GM21619 (cell line): Measurements from ENCODE around the gene WNT7B.

Experiments used
- ATAC-seq: cut with Tn5 transposase; IDR thresholded peaks from one replicate; pipeline ENCODE4 v1.9.1; 2021; ENCODE audit not compliant: unreplicated experiment

Gene WNT7B

DNA sequence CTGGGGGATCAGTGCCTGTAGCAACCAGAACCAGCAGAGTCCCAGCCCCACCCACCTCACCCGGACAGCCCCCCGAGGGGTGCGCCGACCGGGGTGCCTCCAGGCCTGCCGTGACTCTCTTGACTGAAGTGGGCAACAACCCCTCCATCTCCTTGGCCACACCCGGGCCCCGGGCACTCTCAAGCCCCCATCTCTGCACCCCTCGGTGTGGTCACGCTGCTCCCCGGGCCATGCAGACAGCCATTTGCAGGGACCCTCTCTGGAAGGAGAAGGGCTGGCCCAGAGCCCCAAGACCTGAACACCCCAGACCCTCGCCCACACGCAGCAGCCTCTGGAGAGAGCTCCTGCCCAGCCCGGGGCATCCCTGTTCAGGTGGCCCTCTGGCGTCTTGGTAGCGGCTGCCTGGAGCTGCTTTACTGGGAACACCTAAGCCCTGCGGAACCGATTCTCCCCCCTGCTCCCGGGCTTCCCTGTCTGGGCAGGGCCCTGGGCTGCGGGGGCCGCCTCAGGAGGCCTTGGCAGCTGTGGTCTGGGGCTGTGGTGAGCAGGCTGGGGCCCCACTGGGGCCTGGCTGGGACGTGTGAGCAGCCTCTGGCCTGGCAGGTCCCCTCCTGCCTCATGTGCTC lies 84.9 kb downstream of the WNT7B start:
- ATAC-seq: no peak

DNA sequence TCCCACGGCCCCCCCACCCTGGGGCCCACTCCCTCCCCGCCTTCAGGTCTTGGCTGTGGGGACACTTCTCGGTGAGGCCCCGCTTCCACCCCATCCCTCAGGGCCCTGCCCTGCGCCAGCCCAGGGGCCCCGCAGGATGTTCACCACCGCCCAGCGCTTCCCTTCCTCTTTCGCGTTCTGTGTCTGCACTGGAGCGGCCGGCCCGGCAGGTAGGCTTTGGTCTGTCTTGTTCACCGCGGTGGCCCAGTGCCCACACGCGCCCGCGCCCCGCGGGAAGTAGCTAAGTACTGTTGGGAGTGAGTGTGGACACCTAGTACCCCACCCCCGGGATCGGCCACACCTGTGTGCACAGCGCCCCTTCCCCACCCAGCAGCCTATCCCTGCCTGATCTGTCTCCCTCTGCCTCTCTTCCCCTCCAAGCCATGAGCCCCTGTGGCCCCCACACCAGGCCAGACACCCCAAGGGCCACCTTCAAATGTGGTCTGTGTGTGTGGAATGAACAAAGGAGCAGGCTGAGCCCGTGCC lies 85.4 kb downstream of the WNT7B start:
- no peak for ATAC-seq

DNA sequence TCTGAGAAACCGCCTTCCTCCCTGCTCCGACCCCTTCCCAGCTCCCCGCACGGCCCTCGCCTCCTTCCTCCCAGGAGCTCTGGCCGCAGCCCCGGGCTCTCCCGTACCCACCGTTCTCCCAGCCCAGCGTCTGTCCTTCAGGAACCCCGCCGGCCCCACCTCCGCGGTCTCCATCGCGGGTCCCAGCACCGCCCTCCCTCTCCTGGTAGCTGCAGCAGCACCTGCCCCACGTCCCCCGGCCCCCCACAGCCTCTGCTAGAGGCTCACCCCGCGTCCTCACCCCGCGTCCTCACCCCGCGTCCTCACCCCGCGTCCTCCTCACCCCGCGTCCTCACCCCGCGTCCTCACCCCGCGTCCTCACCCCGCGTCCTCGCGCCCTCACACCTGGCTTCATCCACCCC lies 85.9 kb downstream of the WNT7B start:
- no peak for ATAC-seq

DNA sequence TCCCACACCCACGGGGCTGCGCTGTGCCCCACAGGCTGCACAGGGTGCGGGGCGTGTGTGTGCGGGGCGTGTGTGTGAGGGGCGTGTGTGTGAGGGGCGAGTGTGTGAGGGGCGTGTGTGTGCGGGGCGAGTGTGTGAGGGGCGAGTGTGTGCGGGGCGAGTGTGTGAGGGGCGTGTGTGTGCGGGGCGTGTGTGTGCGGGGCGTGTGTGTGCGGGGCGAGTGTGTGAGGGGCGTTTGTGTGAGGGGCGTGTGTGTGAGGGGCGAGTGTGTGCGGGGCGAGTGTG lies 86.7 kb downstream of the WNT7B start:
- ATAC-seq: no peak

DNA sequence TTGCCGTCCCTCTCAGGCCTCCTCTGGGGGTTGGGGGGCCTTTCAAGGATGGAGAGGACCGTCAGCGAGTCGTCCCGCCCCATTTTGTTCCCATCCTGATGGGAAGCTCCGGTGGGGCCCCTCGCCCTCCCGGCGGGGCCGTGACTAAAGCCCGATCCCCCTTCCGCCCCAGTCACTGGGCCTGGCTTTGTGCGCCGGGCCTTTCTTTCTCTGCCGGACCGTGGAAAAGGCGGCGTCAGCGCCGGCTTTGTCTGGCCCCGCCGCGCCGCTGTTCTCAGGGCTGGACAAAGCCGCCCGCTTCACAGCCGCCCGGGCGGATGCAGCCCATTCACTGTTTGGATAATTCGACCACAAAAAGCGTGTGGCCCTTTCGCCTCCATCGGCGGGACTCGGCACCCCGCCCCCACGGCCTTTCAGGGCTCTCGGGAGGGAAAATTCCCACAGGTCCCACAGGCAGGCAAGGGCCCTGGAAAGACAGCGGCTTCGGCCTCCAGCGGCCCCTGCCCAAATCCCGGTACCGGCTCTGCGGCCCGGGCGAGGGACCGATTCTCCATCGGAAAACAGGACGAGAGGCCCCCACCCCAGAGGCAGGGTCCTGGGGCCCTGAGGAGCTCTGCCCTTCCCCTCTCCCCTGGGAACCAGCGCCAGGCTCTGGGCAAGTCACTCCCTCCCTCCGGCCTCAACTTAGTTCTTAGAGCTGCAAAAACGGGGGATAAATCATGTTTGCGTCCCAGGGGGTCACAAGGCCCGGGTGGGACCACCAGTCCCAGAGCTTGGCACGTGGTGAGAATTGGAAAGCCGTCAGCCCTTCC lies 87.2 kb downstream of the WNT7B start:
- ATAC-seq: no peak

DNA sequence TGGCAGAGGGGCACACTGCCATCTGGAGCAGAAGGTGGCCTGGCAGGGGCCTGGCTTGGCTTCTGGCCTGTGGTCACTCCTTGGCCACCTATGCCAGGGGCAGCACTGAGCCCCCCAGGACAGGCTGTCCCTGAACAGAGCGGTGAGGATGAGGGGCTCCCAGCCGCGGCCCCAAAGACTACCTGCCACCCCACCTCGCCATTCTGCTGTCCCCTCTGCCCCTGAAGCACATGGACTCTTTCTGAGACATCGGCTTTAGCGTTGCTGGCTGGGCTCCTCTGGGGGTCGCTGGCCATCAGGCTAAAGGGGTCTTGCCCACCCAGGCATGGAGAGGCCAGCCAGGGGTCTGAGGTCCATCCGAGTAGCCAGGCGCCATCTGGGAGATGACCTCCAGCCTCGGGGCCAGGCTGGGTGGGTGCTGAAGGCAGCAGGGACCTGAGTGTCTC lies 87.8 kb downstream of the WNT7B start:
- ATAC-seq: no peak

DNA sequence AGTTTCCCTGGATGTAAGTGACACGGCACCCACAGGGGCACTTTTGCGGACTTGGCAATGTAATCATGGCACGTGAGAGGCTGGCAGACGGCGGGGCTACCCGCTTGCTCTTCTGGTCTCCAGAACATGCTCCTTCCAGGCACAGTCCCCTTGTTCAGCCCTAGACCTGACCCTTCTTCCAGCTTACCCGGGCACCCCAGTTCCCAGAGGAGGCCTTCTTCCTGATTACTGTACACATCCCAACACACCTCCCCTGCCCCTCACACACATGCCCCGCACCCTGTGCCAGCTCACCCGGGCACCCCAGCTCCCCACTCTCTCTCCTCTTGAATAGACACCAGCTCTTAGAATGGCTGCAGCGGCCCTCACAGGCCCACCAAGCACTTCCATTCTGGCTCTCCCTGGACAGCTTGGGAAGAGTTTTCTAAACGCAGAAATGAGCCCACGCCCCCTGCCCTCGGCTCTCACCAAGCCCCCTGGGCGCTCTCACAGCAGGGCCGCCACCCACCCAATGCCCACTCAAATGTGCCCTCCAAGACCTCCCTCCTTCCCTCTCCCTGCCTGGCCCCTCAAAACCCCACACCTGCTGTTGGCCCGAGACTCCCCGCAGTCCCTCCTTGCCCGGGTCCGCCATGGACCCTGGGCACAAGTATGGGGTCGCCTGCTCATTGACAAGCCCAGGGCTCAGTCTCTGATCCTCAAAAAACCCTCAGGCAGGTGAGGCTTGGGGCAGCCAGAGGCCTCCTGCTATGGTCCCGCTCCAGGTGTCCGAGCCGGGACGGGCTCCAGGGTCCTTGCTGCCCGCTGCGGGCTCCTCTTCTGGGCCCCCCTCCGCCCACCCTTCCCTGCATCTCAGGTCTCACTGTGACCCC lies 88.5 kb downstream of the WNT7B start:
- ATAC-seq: no peak

DNA sequence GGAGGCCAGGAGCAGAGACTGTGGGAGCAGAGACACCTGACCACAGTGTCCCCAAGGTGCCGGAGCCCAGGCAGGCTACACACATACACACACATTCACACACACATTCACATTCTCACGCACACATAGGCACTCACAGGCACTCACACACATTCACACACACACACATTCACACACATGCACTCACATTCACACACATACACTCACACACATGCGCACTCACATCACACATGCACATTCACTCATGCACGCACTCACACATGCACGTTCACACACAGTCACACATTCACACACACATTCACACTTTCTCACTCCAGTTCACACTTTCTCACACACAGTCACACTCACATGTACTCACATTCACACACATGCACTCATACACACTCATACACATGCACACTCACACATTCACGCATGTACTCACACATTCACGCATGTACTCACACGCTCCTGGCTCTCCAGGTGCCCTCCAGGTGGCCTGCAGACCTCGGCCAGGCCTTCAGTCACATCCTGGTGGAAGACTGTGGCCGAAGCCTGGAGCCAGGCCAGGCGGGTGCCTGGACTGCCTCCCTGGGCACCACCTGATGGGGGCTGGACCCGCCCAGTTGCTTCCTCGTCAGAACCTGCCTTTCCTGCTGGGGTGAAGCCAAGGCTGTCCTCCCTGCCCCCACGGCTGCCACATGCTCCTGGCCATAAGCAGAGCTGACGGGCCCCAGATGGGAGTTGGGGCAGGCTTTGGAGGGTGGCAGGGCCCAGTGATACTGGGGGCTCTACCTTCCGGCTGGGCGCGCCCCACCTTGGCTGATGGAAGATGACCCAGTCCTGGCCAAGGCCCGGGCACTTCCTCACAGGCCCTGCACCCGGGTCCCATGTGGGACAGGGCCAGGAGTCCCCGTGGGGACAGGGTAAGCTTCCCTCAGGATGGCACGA lies 89.5 kb downstream of the WNT7B start:
- no peak for ATAC-seq

DNA sequence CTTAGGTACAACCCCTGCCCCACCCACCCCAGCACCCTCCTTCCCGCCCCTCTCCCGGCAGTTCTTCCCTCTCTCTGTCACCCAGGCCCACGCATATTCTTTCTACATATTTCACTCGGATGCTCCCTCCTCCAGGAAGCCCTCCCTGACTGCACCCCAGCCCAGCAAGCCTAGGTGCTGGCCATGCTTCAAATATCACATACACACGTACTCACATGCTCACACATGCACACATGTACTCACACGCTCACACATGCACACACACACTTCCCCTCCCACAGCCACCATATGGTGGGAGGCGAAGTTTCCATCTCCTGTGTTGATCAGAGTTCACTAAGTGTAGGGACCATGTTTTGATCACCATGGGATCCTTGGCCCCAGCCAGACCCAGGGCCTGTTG lies 90.4 kb downstream of the WNT7B start:
- ATAC-seq: no peak

DNA sequence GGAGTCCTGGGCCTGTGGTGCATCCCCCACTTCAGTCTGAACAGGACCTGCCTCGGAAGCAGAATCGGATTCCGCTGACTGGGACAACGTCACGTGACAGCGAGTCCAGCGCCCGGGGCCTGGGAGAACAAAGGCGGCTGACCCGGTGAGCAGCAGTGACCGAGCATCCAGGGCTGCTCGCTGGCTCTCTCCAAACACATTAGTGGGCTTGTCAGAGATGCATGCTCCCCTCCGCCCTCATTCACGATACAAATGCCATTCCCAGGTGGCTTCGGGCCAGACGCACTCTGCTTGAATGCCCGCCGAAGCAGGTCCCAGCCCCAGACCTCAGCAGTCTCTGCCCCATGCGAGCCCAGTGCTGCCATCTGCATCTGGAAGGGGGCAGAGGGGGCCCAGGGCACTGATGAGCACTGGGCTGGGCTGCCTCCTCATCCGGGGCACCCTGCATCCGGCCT lies 91.0 kb downstream of the WNT7B start:
- ATAC-seq: no peak

DNA sequence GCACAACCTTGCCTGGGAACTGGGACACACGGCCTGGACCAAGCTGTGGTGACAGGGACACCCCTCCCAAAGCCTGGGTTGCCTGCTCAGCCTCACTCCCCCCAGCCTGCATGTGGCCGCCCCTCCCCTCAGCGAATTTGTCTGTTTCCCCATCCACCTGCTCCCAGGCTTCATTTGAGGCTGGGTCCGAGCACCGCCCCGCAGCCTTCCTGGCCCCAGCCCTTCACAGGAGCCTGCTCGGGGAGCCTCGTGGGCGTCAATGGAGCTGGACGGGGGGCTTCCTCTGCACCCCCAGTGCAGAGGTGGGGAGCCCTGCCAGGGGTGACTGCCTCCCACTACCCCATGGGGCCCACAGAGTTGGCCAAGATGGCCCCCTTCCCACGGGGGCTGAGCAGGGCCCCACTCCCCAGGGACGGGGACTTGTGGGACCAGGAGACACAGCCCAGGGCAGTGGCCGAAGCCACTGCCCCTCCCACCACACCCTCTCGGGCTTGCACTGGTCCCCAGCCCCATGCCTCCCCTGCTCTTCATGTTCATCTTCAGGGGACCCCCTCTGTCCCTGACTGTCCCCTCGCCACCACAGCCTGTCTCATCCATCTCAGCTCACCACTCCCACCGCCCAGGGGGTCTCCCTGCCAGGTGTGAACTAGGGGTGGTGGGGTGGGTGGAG lies 91.7 kb downstream of the WNT7B start:
- no peak for ATAC-seq

DNA sequence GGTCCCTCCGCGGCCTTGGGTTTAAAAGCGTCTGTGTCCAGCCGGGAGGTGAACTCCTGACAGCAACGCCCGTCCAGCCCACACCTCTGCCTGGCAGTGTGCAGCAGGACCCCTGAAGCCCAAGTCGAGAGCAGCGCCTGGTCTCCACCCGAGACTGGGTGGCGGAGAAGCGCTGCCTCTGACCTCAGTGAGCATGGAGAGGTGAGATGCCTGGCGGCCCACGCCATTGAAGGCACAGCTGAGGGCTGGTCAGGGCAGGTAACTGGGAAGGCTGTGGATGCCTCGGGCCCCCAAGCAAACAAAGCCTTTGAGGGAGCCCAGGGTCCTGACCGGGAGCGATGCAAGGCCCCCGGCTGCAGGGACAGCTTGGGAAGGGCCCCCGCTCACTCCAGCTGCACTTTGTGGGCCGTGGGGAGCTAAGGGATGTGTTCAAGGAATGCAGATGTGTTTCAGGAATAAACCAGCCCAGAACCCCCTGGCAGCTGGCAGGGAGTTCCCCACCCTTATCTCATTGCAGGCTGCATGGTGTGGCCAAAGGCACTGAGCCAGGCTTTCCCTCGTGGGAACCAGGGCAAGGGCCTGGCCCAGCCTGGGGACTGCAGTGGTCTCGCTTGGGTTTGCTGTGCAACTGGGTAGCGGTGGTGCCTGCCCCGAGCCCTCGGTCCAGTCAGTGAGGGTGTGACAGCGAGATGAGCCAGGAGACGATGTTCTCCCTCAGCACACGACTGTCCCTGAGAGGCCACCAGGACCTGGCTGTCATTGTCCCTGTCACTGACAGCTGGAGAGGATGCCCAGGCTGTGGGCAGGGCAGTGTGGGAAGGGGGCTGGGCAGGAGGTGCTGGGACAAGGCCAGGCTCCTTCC lies 92.5 kb downstream of the WNT7B start:
- ATAC-seq: no peak

DNA sequence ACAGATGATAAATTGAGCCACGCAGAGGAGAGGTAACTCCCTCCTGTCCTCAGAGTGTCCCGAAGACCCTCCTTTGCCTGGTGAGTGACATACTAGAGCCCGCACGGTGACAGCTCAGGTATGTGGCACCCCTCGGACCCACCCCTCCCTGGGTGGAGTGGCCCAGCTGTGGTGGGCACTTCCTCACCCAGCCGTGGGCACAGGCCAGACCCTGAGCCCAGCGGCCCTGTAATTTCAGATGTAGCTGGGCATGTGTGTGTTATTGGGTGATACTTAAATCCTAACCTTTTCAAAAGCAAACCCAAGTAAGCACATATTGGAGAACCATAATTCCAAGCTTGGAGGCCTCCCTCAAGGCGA lies 93.2 kb downstream of the WNT7B start:
- ATAC-seq: no peak

DNA sequence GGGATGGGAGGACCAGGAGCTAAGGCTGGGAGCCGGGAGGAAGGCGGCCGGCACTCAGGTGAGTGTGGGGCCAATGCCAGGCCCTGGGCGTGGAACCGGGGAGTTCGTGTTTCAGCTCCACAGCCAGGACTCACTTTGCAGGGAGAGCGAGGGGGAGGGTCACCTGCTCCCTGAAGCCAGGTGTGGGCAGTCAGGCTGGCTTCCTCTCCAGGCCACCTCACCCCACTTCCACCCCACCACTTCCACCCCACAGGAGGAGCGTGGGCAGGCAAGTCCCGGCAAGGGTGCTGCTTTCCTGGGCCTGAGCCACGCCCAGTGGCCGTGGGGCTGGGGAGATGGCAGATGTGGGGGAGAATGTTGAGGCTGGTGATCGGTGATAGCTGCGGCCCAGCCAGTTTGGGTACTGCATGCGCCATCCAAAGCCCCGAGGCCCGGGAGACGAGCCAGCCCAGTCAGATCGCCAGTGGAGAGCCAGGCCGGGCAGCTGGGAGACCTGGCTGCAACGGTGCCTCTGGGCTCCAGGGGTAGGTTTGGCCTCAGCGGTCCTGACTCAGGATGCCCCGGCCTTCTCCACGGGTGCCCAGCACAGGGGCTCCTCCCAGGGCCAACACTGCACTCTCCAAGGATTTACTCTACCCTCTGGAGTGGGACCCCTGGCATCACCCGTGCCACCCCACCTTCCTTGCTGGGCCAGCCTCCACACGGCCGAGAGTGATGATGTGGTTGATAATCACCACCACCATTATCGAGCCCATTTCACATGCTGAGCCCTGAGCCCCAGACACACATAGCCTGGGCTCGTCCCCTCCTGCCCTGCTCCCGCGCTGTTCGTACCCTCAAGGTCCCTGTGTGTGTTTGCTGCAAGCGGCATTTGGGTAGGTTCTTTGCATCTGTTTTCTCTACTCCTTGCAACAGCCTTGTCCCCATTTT lies 93.8 kb downstream of the WNT7B start:
- ATAC-seq: no peak

DNA sequence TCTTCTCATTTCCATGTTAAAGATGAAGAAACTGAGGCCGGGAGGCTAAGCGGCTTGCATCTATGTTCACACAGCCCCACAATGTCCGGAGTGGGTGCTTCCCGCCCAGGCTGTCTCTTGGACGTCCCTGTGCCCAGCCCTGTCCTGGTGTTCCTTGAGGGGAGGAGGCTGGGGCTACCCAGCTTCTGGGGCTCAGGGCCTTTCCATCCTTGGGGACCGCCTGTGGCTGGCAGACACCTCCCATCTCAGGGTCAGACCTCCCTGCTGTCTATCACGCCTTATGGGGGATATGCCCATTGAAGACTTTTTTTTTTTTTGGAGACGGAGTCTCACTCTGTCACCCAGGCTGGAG lies 95.5 kb downstream of the WNT7B start:
- ATAC-seq: no peak

DNA sequence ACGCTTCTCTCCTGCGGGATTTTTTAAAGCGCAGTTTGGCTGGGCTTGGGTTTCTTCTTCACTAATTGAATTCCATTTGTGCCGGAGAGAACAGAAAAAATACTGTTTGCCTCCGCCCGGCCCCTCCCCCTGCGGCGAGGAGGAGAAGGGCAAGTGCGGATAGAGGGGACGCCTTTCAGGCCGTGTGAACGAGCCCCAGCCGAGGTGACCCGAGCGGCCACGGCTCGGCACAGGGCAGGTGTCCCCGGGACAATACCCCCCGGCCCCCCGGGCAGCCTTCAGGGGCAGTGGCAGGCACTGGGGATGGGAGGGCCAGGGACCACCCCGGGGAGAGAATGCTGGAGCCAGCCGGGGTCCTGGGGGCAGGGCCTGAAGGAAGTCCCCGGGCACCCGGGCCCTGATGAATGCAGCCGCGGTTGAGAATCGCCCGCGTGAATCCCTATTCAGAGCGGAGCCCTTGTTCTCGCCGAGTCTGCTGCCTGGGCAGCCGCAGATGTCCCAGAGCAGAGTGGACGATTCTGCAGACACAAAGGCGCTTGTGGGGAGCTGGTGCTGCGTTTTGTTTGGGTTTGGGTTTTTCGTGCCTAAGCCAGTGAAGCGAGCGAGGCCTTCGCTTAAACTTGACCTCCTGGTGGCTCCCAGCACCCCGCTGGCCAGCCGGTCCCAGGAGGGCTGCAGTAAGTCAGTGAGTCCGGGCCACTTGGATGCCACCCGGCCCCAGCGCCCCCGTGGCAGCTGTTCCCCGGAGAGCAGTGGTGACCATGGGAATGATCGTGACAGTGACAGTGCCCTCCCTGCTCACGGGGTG lies 96.0 kb downstream of the WNT7B start:
- ATAC-seq: no peak

DNA sequence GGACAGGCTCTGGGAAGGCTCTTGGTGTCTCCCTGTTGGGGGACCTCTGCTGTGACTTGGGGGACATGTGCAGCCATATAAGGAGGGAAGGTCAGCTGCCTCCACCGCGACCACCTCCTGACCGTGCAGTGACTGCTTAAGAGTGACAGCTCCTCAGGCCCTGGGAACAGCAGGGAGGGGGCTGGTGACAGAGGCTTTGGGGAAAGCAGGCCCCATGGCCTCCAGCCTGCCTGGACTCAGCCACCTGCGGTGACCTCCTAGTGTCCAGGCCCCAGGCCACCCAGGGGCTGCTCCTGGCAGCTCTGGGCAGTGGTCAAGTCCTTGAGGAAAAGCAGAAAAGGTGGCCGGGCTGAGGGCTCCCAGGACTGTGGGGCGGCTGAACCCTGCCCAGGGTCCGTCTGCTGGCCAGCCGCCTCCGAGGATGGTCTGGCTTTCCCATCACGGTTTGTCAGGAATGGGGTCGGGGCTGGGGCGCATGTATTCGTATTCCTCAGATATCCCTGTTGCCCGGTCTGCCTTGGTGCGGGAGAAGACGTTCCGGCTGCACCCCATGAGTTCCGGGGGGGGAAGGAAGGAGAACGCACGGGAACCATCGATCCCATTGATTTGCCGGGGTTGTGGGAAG lies 96.8 kb downstream of the WNT7B start:
- ATAC-seq: no peak
